Measurements from ENCODE around the gene SLC39A11. TPM values are rescaled to one million over a fixed set of nuclear protein-coding genes. Genes with fewer than 3 reads are reported as not detected.
A peak's percentile ranks its signal among the peaks of the same experiment; 100 is the strongest.

Gene SLC39A11
- total RNA-seq, 1 donor from 2014 or later: 26.0 TPM

DNA sequence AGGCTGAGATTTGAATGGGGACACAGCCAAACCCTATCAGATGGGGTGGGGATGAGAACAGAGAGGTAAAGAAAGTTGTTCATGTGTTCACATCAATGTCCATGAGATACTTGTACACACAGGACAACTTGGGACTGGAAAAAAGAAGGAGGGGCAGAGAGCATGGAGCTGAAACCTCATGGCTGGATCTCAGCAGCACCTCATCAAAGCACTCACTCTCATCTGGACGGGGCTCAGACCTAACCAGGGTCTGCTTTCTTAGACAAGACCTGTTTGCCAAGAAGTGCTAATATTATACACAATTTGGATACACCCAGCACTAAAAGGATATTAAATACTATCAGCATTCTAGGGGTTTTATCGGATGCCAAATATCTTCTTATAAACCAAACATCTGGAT lies 399.8 kb downstream of the SLC39A11 start:
- Mint-ChIP-seq H3K4me1 (peaks cover 15% of the 10 kb centered on the region), H3K4me3 (no peak overlapping the region), H3K9me3 (peaks cover 6% of the 10 kb centered on the region), H3K36me3 (no peaks in the 10 kb centered on the region), H3K27ac (no peak overlapping the region), H3K27me3 (ENCODE audit: low read depth) (peaks cover 2% of the 10 kb centered on the region)
- DNase-seq (ENCODE audit: low spot score in 2 of 2, unreplicated experiment in 2 of 2): no peak
- TF ChIP-seq, protein P1, sequence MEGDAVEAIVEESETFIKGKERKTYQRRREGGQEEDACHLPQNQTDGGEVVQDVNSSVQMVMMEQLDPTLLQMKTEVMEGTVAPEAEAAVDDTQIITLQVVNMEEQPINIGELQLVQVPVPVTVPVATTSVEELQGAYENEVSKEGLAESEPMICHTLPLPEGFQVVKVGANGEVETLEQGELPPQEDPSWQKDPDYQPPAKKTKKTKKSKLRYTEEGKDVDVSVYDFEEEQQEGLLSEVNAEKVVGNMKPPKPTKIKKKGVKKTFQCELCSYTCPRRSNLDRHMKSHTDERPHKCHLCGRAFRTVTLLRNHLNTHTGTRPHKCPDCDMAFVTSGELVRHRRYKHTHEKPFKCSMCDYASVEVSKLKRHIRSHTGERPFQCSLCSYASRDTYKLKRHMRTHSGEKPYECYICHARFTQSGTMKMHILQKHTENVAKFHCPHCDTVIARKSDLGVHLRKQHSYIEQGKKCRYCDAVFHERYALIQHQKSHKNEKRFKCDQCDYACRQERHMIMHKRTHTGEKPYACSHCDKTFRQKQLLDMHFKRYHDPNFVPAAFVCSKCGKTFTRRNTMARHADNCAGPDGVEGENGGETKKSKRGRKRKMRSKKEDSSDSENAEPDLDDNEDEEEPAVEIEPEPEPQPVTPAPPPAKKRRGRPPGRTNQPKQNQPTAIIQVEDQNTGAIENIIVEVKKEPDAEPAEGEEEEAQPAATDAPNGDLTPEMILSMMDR (IDR thresholded peaks at IDR 0.05; ENCODE audit: unreplicated experiment): no peak

DNA sequence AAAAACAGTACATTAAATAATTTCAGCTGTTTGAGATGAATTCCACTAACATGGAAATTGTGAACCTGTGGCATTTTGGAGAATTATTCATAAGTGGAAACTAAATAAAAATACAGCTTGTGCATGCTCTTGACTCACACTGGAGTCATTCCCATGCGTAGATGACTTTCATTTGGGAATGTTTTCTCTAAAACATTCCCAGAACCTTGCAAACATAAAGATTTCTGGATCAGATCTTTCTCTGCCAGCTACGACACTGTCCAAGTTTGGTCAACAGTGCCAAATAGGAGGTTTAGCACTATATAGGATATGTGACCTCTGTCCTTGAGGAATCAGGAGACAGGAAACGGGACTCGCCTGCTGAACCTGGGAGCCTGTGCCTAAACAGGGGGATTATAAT lies 400.9 kb downstream of the SLC39A11 start:
- DNase-seq (ENCODE audit: low spot score in 2 of 2, unreplicated experiment in 2 of 2): no peak
- TF ChIP-seq, protein P1 (IDR thresholded peaks at IDR 0.05; ENCODE audit: unreplicated experiment): no peak
- H3K27ac Mint-ChIP-seq: no peak overlapping the region
- H3K4me1 Mint-ChIP-seq: peaks cover 17% of the 10 kb centered on the region
- H3K9me3 Mint-ChIP-seq: peaks cover 6% of the 10 kb centered on the region
- H3K36me3 Mint-ChIP-seq: no peaks in the 10 kb centered on the region
- no peak overlapping the region for H3K4me3 Mint-ChIP-seq
- peaks cover 2% of the 10 kb centered on the region for H3K27me3 Mint-ChIP-seq (ENCODE audit: low read depth)

GRCh38 chr17:72691017-72691416 lies 401.5 kb downstream of the SLC39A11 start:
- Mint-ChIP-seq H3K36me3 (no peaks in the 10 kb centered on the region), H3K27ac (no peak overlapping the region), H3K27me3 (ENCODE audit: low read depth) (peaks cover 2% of the 10 kb centered on the region)

GRCh38 chr17:72687886-72688285 lies 404.6 kb downstream of the SLC39A11 start:
- H3K4me1 Mint-ChIP-seq: peaks cover 23% of the 10 kb centered on the region
- H3K36me3 Mint-ChIP-seq: no peaks in the 10 kb centered on the region
- H3K27me3 Mint-ChIP-seq (ENCODE audit: low read depth): no peaks in the 10 kb centered on the region
- TF ChIP-seq, protein P1 (IDR thresholded peaks at IDR 0.05; ENCODE audit: unreplicated experiment): no peak
- H3K9me3 Mint-ChIP-seq: no peaks in the 10 kb centered on the region
- no peak overlapping the region for H3K4me3 Mint-ChIP-seq
- peak overlapping the region; percentile 55 for H3K27ac Mint-ChIP-seq
- no peak for DNase-seq (ENCODE audit: low spot score in 2 of 2, unreplicated experiment in 2 of 2)

More at GRCh38 chr17:72691017-72691416, 401.5 kb downstream of the SLC39A11 start:
- TF ChIP-seq, protein P1 (IDR thresholded peaks at IDR 0.05; ENCODE audit: unreplicated experiment): no peak
- no peak for DNase-seq (ENCODE audit: low spot score in 2 of 2, unreplicated experiment in 2 of 2)
- Mint-ChIP-seq H3K9me3 (peaks cover 6% of the 10 kb centered on the region), H3K4me1 (peaks cover 18% of the 10 kb centered on the region), H3K4me3 (no peak overlapping the region)

DNA sequence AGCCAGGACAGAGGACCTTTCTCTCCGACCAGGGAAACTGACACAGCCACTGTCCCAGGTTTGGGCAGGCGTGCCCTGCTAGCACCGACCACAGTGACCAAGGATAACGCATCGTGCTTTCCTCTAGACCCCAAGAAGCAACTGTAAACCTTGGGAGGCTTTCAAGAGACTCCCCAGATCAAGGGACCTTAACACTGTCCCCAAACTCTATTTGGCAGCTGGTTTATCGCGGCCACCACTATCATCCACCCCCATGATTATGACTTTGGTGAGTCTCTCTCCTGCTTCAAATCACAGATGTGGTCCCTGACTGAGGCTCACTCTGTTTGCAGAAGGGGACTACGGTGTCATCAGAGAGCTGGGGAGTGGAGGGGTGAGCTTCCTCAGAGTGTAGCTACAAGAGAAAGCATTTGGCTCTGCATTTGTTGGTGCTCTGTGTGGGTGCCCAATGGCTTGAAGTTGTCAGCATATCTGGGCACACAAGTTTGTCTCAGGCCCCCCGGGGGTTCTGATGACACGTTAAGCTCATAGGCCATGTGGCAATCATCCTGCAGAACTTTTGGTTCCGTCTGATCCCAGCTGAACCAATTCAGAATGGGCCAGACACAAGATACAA lies 408.0 kb downstream of the SLC39A11 start:
- DNase-seq (ENCODE audit: low spot score in 2 of 2, unreplicated experiment in 2 of 2): no peak
- no peak overlapping the region for H3K27ac Mint-ChIP-seq
- TF ChIP-seq, protein P1 (IDR thresholded peaks at IDR 0.05; ENCODE audit: unreplicated experiment): no peak

More for the DNA sequence above, 408.0 kb downstream of the SLC39A11 start:
- peaks cover 4% of the 10 kb centered on the region for H3K36me3 Mint-ChIP-seq
- H3K27me3 Mint-ChIP-seq (ENCODE audit: low read depth): no peaks in the 10 kb centered on the region
- no peak overlapping the region for H3K4me3 Mint-ChIP-seq
- peaks cover 23% of the 10 kb centered on the region for H3K4me1 Mint-ChIP-seq
- peaks cover 6% of the 10 kb centered on the region for H3K9me3 Mint-ChIP-seq
